Endothelial cell of umbilical vein (primary cell): Measurements from ENCODE around the gene MCF2L.

Experiments used
- CTCF ChIP-seq, 2 donors: IDR thresholded peaks; 1 replicate in 1 of 2; 2 replicates in 1 of 2; pipeline ENCODE4 v1.5.1; 2011; ENCODE audit warnings: low read length in 2 of 2, mild to moderate bottlenecking in 2 of 2, moderate library complexity in 2 of 2, control low read depth in 1 of 2, inconsistent platforms in 1 of 2, low read depth in 1 of 2; ENCODE audit not compliant: insufficient read depth in 1 of 2; ENCODE audit errors: extremely low read depth in 1 of 2
- MAX ChIP-seq: IDR thresholded peaks from 2 replicates; pipeline ENCODE4 v1.6.1; 2011; ENCODE audit not compliant: insufficient read depth, insufficient read length
- MYC ChIP-seq: IDR thresholded peaks from one replicate; pipeline ENCODE4 v1.6.1; 2011; ENCODE audit warnings: mild to moderate bottlenecking, low read depth, low read length

GRCh38 chr13:113032291-113032690 is 63.3 kb downstream of the MCF2L start:
- TF ChIP-seq MYC (no peak), MAX (no peak), CTCF (IDR thresholded peaks at IDR 0.05; ENCODE audit: extremely low read depth in 1 of 2, insufficient read depth in 1 of 2, low read depth in 1 of 2, low read length in 2 of 2) (no peak)
